ENCODE data around the gene RRBP1.

GRCh38 chr20:17646209-17646960 lies 35.7 kb downstream of the RRBP1 start:
- TF ChIP-seq CTCF (IDR thresholded peaks at IDR 0.05; ENCODE audit: extremely low read depth in 1 of 2, insufficient read depth in 1 of 2, low read depth in 1 of 2, low read length in 2 of 2) (no peak), POLR2AphosphoS5 (IDR thresholded peaks at IDR 0.05; ENCODE audit: insufficient read depth, low read depth, low read length) (no peak), EZH2 (IDR thresholded peaks at IDR 0.05; ENCODE audit: borderline replicate concordance, low read depth, low read length, severe bottlenecking) (no peak)
